HG02588 (cell line): Measurements from ENCODE around the gene EBLN2.

Experiments used
- ATAC-seq: cut with Tn5 transposase; IDR thresholded peaks from one replicate; pipeline ENCODE4 v1.9.1; 2021; ENCODE audit warnings: mild to moderate bottlenecking, moderate library complexity; ENCODE audit not compliant: unreplicated experiment

Gene EBLN2

GRCh38 chr3:73061416-73061815 lies at the start of gene EBLN2:
TSS of gene EBLN2 (plus strand) at chr3:73061659. CDS start at chr3:73062082, 423 bp downstream.
- no peak for ATAC-seq

GRCh38 chr3:73018298-73018697 lies 43.2 kb upstream of the EBLN2 start:
- ATAC-seq = no peak

GRCh38 chr3:73018790-73019441 lies 42.5 kb upstream of the EBLN2 start:
- ATAC-seq = no peak

GRCh38 chr3:73021301-73021835 lies 40.1 kb upstream of the EBLN2 start:
- no peak for ATAC-seq

- ATAC-seq = no peak
These were observed 36.6 kb upstream of the EBLN2 start for GRCh38 chr3:73024836-73025235.

GRCh38 chr3:73026111-73026759 lies 35.2 kb upstream of the EBLN2 start:
- no peak for ATAC-seq

GRCh38 chr3:73026760-73027113 lies 34.7 kb upstream of the EBLN2 start:
- ATAC-seq = no peak

- no peak for ATAC-seq
These were observed 32.7 kb upstream of the EBLN2 start for GRCh38 chr3:73028803-73029202.

- ATAC-seq = no peak
These were observed 32.1 kb upstream of the EBLN2 start for GRCh38 chr3:73029321-73029796.

GRCh38 chr3:73030073-73030597 lies 31.3 kb upstream of the EBLN2 start:
- ATAC-seq = no peak

GRCh38 chr3:73031573-73032103 lies 29.8 kb upstream of the EBLN2 start:
- ATAC-seq = no peak

- ATAC-seq = no peak
These were observed 24.5 kb upstream of the EBLN2 start for GRCh38 chr3:73036694-73037591.

GRCh38 chr3:73041537-73041936 lies 19.9 kb upstream of the EBLN2 start:
- ATAC-seq = no peak

- no peak for ATAC-seq
These were observed 18.0 kb upstream of the EBLN2 start for GRCh38 chr3:73043414-73043813.

GRCh38 chr3:73045391-73045790 lies 16.1 kb upstream of the EBLN2 start:
- no peak for ATAC-seq

- no peak for ATAC-seq
These were observed 15.3 kb upstream of the EBLN2 start for GRCh38 chr3:73046195-73046594.

GRCh38 chr3:73049319-73049718 lies 12.1 kb upstream of the EBLN2 start:
- ATAC-seq = no peak

GRCh38 chr3:73052857-73053256 lies 8.6 kb upstream of the EBLN2 start:
- ATAC-seq = no peak

- no peak for ATAC-seq
These were observed 5.9 kb upstream of the EBLN2 start for GRCh38 chr3:73055583-73055982.

- ATAC-seq = no peak
These were observed 5.2 kb upstream of the EBLN2 start for GRCh38 chr3:73056014-73056844.
